ENCODE results near the gene TNRC6A.
"Not testable (repeated sequence)": the region's sequence is repeated elsewhere in the genome, so short reads cannot be mapped to it uniquely, and the experiment has no call there.

GRCh38 chr16:24856871-24857270 lies 127.4 kb downstream of the TNRC6A start:
- TF ChIP-seq POLR2AphosphoS5, CTCF, EP300 (IDR thresholded peaks at IDR 0.05): not testable (repeated sequence)

Measured in upper lobe of left lung (tissue), 4 donors.